HCT116 (cell line): ENCODE results near the gene AMBP. TPM values are rescaled to one million over a fixed set of nuclear protein-coding genes. Genes with fewer than 3 reads are reported as not detected.
A peak's percentile ranks its signal among the peaks of the same experiment; 100 is the strongest.

Experiments
- ATAC-seq: fragments of 200-7000 bp; cut with Tn5 transposase; 2 replicates; pipeline ENCODE4 v1.9.1; 2020; ENCODE audit warnings: mild to moderate bottlenecking, moderate library complexity
- BruUV-seq: library from RNA; stranded (reverse); fragments of 400-500 nt; replicated peaks from 2 replicates; lab custom pipeline; 2021; lab: Mats Ljungman, UMichigan
- CTCF ChIA-PET: fragments of 300-600 bp; sonication (Branson Sonifier 250); formaldehyde crosslinking; loops from one replicate; lab custom pipeline; 2021; ENCODE audit warnings: antibody characterized with exemption; lab: Charles Lee
- POLR2A ChIA-PET: fragments of 300-600, 350-600 bp; sonication (Branson Sonifier 250); formaldehyde crosslinking; loops from one replicate; lab custom pipeline; 2021; ENCODE audit warnings: antibody characterized with exemption; lab: Charles Lee
- RAD21 ChIA-PET, 2 experiments: fragments of 300-600 bp; sonication (Branson Sonifier 250); formaldehyde crosslinking; loops; one replicate each; lab custom pipeline; 2023; ENCODE audit warnings: low total read pairs in 2 of 2; ENCODE audit not compliant: uncharacterized antibody in 2 of 2, unreplicated experiment in 2 of 2, low non-redundant PET in 1 of 2; lab: Charles Lee
- DNase-seq: peaks from one replicate; pipeline ENCODE4 v3.0.0-alpha.2; 2010; ENCODE audit warnings: low read depth, low spot score
- H2AFZ ChIP-seq: fragments of 200-600 bp; shearing (Covaris generic), sonication (generic); 2 replicates; pipeline ENCODE4 v1.6.1; 2017; ENCODE audit warnings: low read depth, mixed run types, mixed read lengths, antibody characterized with exemption, low read length; ENCODE audit not compliant: poor library complexity, severe bottlenecking
- H3K27ac ChIP-seq: 2 replicates; pipeline ENCODE4 v1.5.1; 2012; ENCODE audit warnings: low read depth, low read length
- H3K27me3 ChIP-seq: fragments of 200-600 bp; sonication (generic); 2 replicates; pipeline ENCODE4 v1.6.1; 2016; ENCODE audit warnings: mixed run types, low read length, mixed read lengths; ENCODE audit not compliant: insufficient read depth
- H3K36me3 ChIP-seq, 2 experiments: fragments of 200-500 bp in 1 of 2; fragments of 200-600 bp in 1 of 2; sonication (Bioruptor generic) in 1 of 2; sonication (generic) in 1 of 2; 2 replicates each; pipeline versions ENCODE4 v1.5.1 to v1.6.1; 2014 to 2016; ENCODE audit warnings: low read length in 2 of 2, inconsistent platforms in 1 of 2, mixed read lengths in 1 of 2, mixed run types in 1 of 2; ENCODE audit not compliant: insufficient read depth in 2 of 2, control insufficient read depth in 1 of 2
- H3K4me1 ChIP-seq, 2 experiments: fragments of 200-600 bp in 1 of 2; sonication (generic) in 1 of 2; 2 replicates each; pipeline versions ENCODE4 v1.5.1 to v1.6.1; 2012 to 2017; ENCODE audit warnings: low read length in 2 of 2, inconsistent platforms in 1 of 2, mild to moderate bottlenecking in 1 of 2, mixed read lengths in 1 of 2, mixed run types in 1 of 2, moderate library complexity in 1 of 2; ENCODE audit not compliant: insufficient read depth in 2 of 2, control insufficient read depth in 1 of 2
- H3K4me2 ChIP-seq: fragments of 200-600 bp; sonication (generic); 2 replicates; pipeline ENCODE4 v1.6.1; 2017; ENCODE audit warnings: mixed run types, low read length, mixed read lengths
- H3K4me3 ChIP-seq, 2 experiments: fragments of 200-600 bp in 1 of 2; sonication (generic) in 1 of 2; replicated peaks in 1 of 2; 2 replicates each; pipeline ENCODE4 v1.5.1; 2011 to 2016; ENCODE audit warnings: low read length in 2 of 2, control low read depth in 1 of 2, low read depth in 1 of 2, mild to moderate bottlenecking in 1 of 2, mixed read lengths in 1 of 2, mixed run types in 1 of 2
- H3K79me2 ChIP-seq: fragments of 200-600 bp; sonication (generic); 2 replicates; pipeline ENCODE4 v1.6.1; 2017; ENCODE audit warnings: mild to moderate bottlenecking, mixed run types, low read length, moderate library complexity, mixed read lengths; ENCODE audit not compliant: insufficient read depth
- H3K9ac ChIP-seq: fragments of 200-600 bp; sonication (generic); 2 replicates; pipeline ENCODE4 v1.6.1; 2016; ENCODE audit warnings: low read length, mixed read lengths
- H3K9me2 ChIP-seq: fragments of 200-600 bp; sonication (generic), shearing (Covaris generic); 2 replicates; pipeline ENCODE4 v1.6.1; 2017; ENCODE audit warnings: mixed run types, mild to moderate bottlenecking, moderate library complexity; ENCODE audit not compliant: insufficient read depth
- H3K9me3 ChIP-seq, 2 experiments: fragments of 200-500 bp in 1 of 2; fragments of 200-600 bp in 1 of 2; sonication (Bioruptor generic) in 1 of 2; sonication (generic) in 1 of 2; 2 replicates each; pipeline ENCODE4 v1.6.1; 2014 to 2017; ENCODE audit warnings: low read length in 2 of 2, mixed read lengths in 2 of 2, inconsistent platforms in 1 of 2, low read depth in 1 of 2, mild to moderate bottlenecking in 1 of 2, mixed run types in 1 of 2, moderate library complexity in 1 of 2; ENCODE audit not compliant: control insufficient read depth in 1 of 2, insufficient read depth in 1 of 2
- H4K20me1 ChIP-seq: fragments of 200-600 bp; sonication (generic), shearing (Covaris generic); 2 replicates; pipeline ENCODE4 v1.6.1; 2017; ENCODE audit warnings: mixed run types, mild to moderate bottlenecking, moderate library complexity; ENCODE audit not compliant: insufficient read depth
- CBX3 ChIP-seq: IDR thresholded peaks from 2 replicates; pipeline ENCODE4 v1.6.1; 2012; ENCODE audit warnings: low read depth
- CEBPB ChIP-seq: IDR thresholded peaks from 2 replicates; pipeline ENCODE4 v1.6.1; 2012; ENCODE audit warnings: low read depth
- JUND ChIP-seq: IDR thresholded peaks from 2 replicates; pipeline ENCODE4 v1.6.1; 2012
- SRF ChIP-seq: IDR thresholded peaks from 2 replicates; pipeline ENCODE4 v1.6.1; 2012; ENCODE audit warnings: low read depth
- ZNF274 ChIP-seq: fragments of 200-500 bp; sonication (Bioruptor generic); IDR thresholded peaks from 2 replicates; pipeline ENCODE4 v1.6.1; 2014; ENCODE audit warnings: mild to moderate bottlenecking, low read depth, low read length, inconsistent platforms
- intact Hi-C: fragments of 100-400 bp; cut with micrococcal nuclease; formaldehyde crosslinking; loops from 2 replicates; pipeline ENCODE4 v1.10.0; 2022
- total RNA-seq: library from RNA; stranded (reverse); gene quantifications from one replicate; pipeline ENCODE4 v1.2.1, GENCODE V29; 2021; ENCODE audit not compliant: unreplicated experiment
- TF ChIP-seq, protein P1 (sequence below), 3 experiments: fragments of 200-600 bp in 1 of 3; sonication (generic) in 1 of 3; IDR thresholded peaks in 2 of 3; conservative IDR thresholded peaks in 1 of 3; 2 replicates each; pipeline ENCODE4 v1.5.1; 2012 to 2017; ENCODE audit warnings: low read depth in 2 of 3, low read length in 2 of 3, antibody characterized with exemption in 1 of 3, borderline replicate concordance in 1 of 3, control low read depth in 1 of 3, mild to moderate bottlenecking in 1 of 3, mixed read lengths in 1 of 3, mixed run types in 1 of 3, moderate library complexity in 1 of 3; ENCODE audit not compliant: insufficient read depth in 1 of 3

AMBP gene
- total RNA-seq, 1 experiment from 2014 or later: 1.9 TPM

DNA sequence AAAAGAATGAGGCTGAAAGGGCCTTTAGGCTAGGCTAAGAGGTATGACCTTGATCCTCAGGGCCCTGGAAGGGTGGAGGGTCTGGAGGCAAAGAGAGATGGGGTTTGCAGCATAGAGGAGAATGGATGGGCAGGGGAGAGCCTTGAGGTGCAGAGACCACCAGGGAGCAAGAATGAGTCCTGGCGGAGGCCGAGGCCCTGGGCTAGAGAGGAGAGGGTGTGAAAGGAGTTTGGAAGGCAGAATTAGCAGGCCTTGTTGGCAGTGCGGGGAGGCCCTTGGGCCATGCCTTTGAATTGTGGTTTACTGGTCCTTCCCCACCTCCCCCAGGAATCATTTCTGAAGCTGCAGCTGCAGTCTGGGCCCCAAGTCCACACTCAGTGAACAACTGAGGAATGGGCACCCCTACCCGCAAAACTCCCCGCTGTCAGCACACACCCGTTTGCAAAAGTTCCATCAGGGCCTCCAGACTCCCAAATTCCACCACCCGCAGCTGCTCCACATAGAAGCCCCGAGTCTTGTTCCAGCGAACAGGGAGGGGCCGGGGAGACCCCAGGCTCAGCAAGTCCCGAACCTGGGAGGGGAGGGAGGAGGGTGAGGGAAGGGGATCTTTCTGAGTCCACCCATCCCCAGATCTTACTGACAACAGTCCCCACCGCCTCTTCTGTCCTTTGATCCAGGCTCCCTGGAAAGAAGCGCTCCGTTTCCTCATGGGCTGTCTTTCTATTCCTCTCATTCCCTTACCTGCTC is 18.9 kb upstream of the AMBP start:
- no peak for TF ChIP-seq SRF
- no peak for TF ChIP-seq JUND
- Histone ChIP-seq H3K9me2 (no peaks in the 10 kb centered on the region), H3K4me2 (peak overlapping the region; percentile 83), H3K4me3 (no peak overlapping the region), H3K9ac (no peak overlapping the region), H3K27ac (no peak overlapping the region), H2AFZ (no peak overlapping the region), H3K9me3 (peaks cover 3 to 4% of the 10 kb centered on the region in 2 experiments; a peak in 2 of 4 replicates), H4K20me1 (no peaks in the 10 kb centered on the region), H3K27me3 (no peaks in the 10 kb centered on the region), H3K36me3 (no peaks in the 10 kb centered on the region), H3K4me1 (peaks cover 0 to 9% of the 10 kb centered on the region in 2 experiments; a peak in 2 of 4 replicates), H3K79me2 (no peaks in the 10 kb centered on the region)
- ChIA-PET RAD21 (no interaction called here), POLR2A (no interaction called here), CTCF (interaction anchor here (1.5 to 2.4 kb wide), 2 partner anchors 14 to 15 kb away, joined by 6 to 17 read pairs; no protein-coding TSS in a partner anchor)
- intact Hi-C loops: no loop called here
- ATAC-seq (no peak), DNase-seq (no peak)
- BruUV-seq: no TSS peak

DNA sequence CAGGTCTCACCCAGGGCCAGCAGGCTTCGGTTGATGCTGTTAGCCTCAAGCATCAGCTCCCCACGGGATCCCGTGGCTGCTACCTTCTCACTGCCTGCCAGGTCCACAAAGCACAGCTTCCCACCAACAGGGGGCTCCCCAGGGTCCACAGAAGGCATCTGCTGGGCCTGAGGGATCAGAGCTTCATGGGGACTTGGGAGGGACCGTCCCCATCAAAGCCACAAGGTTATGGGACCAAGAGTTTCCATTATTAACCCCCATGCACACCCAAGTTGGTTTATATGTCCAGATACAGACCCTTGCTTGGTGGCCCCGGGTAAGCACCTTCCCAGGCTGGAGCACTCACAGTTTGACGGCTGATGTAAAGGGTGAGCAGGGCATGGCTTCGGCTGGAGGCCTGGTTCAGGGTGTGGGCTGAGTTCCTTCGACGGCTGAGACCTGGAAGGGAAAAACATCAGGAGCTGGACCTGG is 18.0 kb upstream of the AMBP start:
- H3K4me3 ChIP-seq: no peak overlapping the region
- H3K9me3 ChIP-seq: no peaks in the 10 kb centered on the region
- no peak overlapping the region for H3K4me2 ChIP-seq
- H3K27ac ChIP-seq: no peak overlapping the region
- TF ChIP-seq CEBPB (no peak), SRF (no peak), ZNF274 (no peak), CBX3 (no peak)
- TF ChIP-seq, protein P1, sequence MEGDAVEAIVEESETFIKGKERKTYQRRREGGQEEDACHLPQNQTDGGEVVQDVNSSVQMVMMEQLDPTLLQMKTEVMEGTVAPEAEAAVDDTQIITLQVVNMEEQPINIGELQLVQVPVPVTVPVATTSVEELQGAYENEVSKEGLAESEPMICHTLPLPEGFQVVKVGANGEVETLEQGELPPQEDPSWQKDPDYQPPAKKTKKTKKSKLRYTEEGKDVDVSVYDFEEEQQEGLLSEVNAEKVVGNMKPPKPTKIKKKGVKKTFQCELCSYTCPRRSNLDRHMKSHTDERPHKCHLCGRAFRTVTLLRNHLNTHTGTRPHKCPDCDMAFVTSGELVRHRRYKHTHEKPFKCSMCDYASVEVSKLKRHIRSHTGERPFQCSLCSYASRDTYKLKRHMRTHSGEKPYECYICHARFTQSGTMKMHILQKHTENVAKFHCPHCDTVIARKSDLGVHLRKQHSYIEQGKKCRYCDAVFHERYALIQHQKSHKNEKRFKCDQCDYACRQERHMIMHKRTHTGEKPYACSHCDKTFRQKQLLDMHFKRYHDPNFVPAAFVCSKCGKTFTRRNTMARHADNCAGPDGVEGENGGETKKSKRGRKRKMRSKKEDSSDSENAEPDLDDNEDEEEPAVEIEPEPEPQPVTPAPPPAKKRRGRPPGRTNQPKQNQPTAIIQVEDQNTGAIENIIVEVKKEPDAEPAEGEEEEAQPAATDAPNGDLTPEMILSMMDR (IDR thresholded peaks at IDR 0.05 in 2 of 3, conservative IDR thresholded peaks at IDR 0.05 in 1 of 3; ENCODE audit: borderline replicate concordance in 1 of 3, insufficient read depth in 1 of 3, low read depth in 2 of 3, low read length in 2 of 3): peak in 2 of 3 experiments; percentile 40 to 42; a peak in 3 of 6 replicates
- H4K20me1 ChIP-seq: no peaks in the 10 kb centered on the region
- ChIA-PET POLR2A (no interaction called here), RAD21 (interaction anchor here in 1 of 2 experiments (0.9 kb wide), 1 partner anchor 195 kb away, joined by 3 read pairs; no protein-coding TSS in a partner anchor), CTCF (interaction anchor here (0.6 to 2.4 kb wide), 5 partner anchors 12 to 358 kb away, joined by 3 to 17 read pairs (median 4); no protein-coding TSS in a partner anchor)
- H2AFZ ChIP-seq: no peak overlapping the region
- no peaks in the 10 kb centered on the region for H3K79me2 ChIP-seq
- H3K36me3 ChIP-seq: no peaks in the 10 kb centered on the region
- DNase-seq (no peak), ATAC-seq (no peak)
- H3K9me2 ChIP-seq: no peaks in the 10 kb centered on the region
- BruUV-seq: TSS peak; percentile 38
- H3K27me3 ChIP-seq: no peaks in the 10 kb centered on the region
- intact Hi-C loops: no loop called here
- H3K9ac ChIP-seq: no peak overlapping the region
- peaks cover 0 to 9% of the 10 kb centered on the region in 2 experiments; a peak in 2 of 4 replicates for H3K4me1 ChIP-seq
